Upper lobe of right lung (tissue), 1 donor: ENCODE results near the gene SPRR1A. TPM values are rescaled to one million over a fixed set of nuclear protein-coding genes. Genes with fewer than 3 reads are reported as not detected.

ENCODE experiments used
- ATAC-seq: fragments of 200-7000 bp; cut with Tn5 transposase; one replicate; pipeline ENCODE4 v1.9.1; 2020; ENCODE audit warnings: mild to moderate bottlenecking, moderate library complexity
- DNase-seq: peaks from one replicate; pipeline ENCODE4 v3.0.0-alpha.2; 2020
- H3K27ac ChIP-seq: fragments of 200-600 bp; one replicate; pipeline ENCODE4 v1.8.0; 2022
- H3K27me3 ChIP-seq: fragments of 200-600 bp; one replicate; pipeline ENCODE4 v1.8.0; 2022; ENCODE audit warnings: mild to moderate bottlenecking
- H3K36me3 ChIP-seq: fragments of 200-600 bp; one replicate; pipeline ENCODE4 v1.8.0; 2022
- H3K4me1 ChIP-seq: fragments of 200-600 bp; one replicate; pipeline ENCODE4 v1.8.0; 2022
- H3K4me3 ChIP-seq: fragments of 200-600 bp; one replicate; pipeline ENCODE4 v1.8.0; 2022; ENCODE audit warnings: mild to moderate bottlenecking
- H3K9me3 ChIP-seq: fragments of 200-600 bp; one replicate; pipeline ENCODE4 v1.8.0; 2022
- intact Hi-C: fragments of 100-400 bp; cut with DNase I; formaldehyde crosslinking; loops from one replicate; pipeline ENCODE4 v1.11.0; 2022
- total RNA-seq: library from RNA; stranded (reverse); fragmentation: NEBNext Ultra II Directional; extraction: Animal tissue kit (Norgen Biotek cat#: 25700); gene quantifications from one replicate; pipeline ENCODE4 v1.2.1, GENCODE V29; 2021
- TF ChIP-seq, protein P1 (sequence below): fragments of 200-600 bp; IDR thresholded peaks from one replicate; pipeline ENCODE4 v1.8.0; 2022; ENCODE audit warnings: antibody characterized with exemption
- donor health status: DM: no; HTN: yes; CAD: no; lungs with severe emphysema.

The SPRR1A gene
- total RNA-seq, 1 donor from 2014 or later: not detected

DNA sequence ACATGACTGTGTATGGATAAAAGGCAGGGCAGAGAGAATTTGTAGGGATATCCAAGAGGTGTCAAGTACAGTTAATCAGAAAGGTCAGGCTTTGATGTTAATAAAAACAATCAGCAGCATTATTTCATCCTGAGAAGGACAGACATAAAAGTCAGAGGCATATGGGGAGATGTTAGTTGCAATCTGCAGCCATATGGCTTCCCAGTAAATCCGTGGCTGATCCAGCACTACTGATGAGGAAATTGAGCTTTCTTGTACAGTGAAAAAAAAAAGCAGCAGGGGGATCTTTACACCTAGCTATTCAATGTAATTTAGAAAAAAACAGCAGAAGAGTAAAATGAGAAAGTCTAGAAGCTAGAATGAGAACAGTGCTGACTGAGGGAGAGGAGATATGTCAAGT is 44.9 kb downstream of the SPRR1A start:
- DNase-seq (no peak), ATAC-seq (no peak)
- H3K27ac ChIP-seq: no peak overlapping the region
- no peak overlapping the region for H3K4me3 ChIP-seq
- TF ChIP-seq, protein P1, sequence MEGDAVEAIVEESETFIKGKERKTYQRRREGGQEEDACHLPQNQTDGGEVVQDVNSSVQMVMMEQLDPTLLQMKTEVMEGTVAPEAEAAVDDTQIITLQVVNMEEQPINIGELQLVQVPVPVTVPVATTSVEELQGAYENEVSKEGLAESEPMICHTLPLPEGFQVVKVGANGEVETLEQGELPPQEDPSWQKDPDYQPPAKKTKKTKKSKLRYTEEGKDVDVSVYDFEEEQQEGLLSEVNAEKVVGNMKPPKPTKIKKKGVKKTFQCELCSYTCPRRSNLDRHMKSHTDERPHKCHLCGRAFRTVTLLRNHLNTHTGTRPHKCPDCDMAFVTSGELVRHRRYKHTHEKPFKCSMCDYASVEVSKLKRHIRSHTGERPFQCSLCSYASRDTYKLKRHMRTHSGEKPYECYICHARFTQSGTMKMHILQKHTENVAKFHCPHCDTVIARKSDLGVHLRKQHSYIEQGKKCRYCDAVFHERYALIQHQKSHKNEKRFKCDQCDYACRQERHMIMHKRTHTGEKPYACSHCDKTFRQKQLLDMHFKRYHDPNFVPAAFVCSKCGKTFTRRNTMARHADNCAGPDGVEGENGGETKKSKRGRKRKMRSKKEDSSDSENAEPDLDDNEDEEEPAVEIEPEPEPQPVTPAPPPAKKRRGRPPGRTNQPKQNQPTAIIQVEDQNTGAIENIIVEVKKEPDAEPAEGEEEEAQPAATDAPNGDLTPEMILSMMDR: no peak
- H3K4me1 ChIP-seq: no peaks in the 10 kb centered on the region
- intact Hi-C loops: no loop called here
- H3K9me3 ChIP-seq: no peaks in the 10 kb centered on the region
- no peaks in the 10 kb centered on the region for H3K36me3 ChIP-seq
- H3K27me3 ChIP-seq: no peaks in the 10 kb centered on the region

DNA sequence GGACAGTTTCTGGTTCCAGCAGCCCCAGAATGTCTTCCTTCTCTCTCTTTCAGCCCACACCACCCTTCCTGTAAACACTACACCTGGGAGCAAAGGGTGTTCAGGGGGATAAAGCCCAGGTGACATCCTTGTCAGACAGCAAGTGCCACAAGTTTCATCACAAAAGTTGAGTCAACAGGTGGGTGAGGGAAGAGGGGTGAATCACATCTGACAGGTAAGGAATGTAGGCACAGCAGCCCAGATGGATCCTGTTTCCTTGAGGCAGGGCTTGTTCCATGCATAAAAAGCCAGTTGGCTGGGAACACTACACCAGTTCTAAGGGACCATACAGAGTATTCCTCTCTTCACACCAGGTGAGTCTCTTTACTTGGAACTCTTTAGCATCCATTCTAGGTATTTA is 47.0 kb downstream of the SPRR1A start, which contains the start of gene SPRR1B:
Gene SPRR1B (plus strand): TSS at position 309 of the 400 bp plus-strand sequence. CDS start 1,143 bp downstream, outside the sequence.
- TF ChIP-seq, protein P1: no peak
- no peaks in the 10 kb centered on the region for H3K27me3 ChIP-seq
- DNase-seq (no peak), ATAC-seq (no peak)
- intact Hi-C loops: no loop called here
- H3K27ac ChIP-seq: no peak within 1 kb of the TSS
- H3K9me3 ChIP-seq: no peaks in the 10 kb centered on the region
- H3K4me3 ChIP-seq: no peak within 1 kb of the TSS
- H3K4me1 ChIP-seq: no peaks in the 10 kb centered on the region
- no peaks in the 10 kb centered on the region for H3K36me3 ChIP-seq

DNA sequence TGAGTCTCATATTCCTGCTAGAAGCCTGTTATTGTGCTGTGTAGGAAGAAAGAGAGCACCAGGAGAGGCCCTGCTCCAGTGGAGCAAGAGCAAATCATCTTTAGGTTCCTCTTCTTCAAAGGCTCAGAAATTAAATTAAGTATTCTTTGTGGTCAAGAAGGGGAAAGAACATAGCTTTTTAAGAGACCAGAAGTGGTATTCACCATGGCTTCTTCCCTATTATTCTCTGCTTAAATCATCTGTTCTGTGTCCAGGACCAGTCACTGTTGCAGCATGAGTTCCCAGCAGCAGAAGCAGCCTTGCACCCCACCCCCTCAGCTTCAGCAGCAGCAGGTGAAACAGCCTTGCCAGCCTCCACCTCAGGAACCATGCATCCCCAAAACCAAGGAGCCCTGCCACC is 48.2 kb downstream of the SPRR1A start:
- no peak overlapping the region for H3K4me3 ChIP-seq
- H3K9me3 ChIP-seq: no peaks in the 10 kb centered on the region
- DNase-seq: no peak
- no peaks in the 10 kb centered on the region for H3K36me3 ChIP-seq
- TF ChIP-seq, protein P1: no peak
- intact Hi-C loops: no loop called here
- no peaks in the 10 kb centered on the region for H3K27me3 ChIP-seq
- no peaks in the 10 kb centered on the region for H3K4me1 ChIP-seq
- H3K27ac ChIP-seq: no peak overlapping the region
- ATAC-seq: no peak

DNA sequence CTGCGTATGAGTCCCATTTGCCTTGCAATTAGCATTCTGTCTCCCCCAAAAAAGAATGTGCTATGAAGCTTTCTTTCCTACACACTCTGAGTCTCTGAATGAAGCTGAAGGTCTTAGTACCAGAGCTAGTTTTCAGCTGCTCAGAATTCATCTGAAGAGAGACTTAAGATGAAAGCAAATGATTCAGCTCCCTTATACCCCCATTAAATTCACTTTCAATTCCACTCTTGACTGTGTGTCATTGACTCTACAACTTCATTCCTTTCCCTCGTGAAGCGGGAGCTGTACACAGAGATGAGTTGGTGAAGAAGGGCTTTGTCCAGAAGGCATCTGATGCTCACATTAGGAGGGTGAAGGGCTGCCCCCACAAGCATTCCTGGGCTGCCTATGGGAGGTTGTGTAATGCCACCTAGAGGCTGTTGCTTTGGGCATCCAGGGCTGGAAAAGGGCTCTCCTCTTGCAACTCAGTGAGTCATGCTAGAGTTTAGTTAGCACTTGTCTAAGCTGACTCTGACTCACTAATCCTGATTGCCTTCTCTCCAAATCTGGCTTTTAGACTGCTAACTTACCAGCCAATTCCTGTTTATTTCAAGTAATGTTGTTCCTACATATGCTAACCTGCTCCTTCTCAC is 48.9 kb downstream of the SPRR1A start:
- H3K9me3 ChIP-seq: no peaks in the 10 kb centered on the region
- no peaks in the 10 kb centered on the region for H3K4me1 ChIP-seq
- TF ChIP-seq, protein P1: no peak
- H3K27me3 ChIP-seq: no peaks in the 10 kb centered on the region
- no peak overlapping the region for H3K4me3 ChIP-seq
- no peak overlapping the region for H3K27ac ChIP-seq
- DNase-seq: no peak
- intact Hi-C loops: no loop called here
- ATAC-seq: peak; percentile 70
- H3K36me3 ChIP-seq: no peaks in the 10 kb centered on the region

DNA sequence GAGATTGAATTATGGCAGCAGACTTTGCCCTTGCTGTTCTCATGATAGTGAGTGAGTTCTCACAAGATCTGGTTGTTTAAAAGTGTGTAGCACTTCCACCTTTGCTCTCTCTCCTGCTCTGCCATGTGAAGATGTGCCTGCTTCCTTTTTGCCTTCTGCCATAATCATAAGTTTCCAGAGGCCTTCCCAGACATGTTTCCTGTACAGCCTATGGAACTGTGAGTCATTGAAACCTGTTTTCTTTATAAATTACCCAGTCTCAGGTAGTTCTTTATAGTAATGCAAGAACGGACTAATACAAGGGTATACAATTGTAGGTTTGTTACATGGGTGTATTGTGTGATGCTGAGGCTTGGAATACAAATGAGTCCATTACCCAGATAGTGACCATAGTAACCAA is 51.3 kb downstream of the SPRR1A start:
- no peak overlapping the region for H3K27ac ChIP-seq
- no peak overlapping the region for H3K4me3 ChIP-seq
- no peaks in the 10 kb centered on the region for H3K27me3 ChIP-seq
- no peak for ATAC-seq
- no peak for DNase-seq
- no peaks in the 10 kb centered on the region for H3K36me3 ChIP-seq
- intact Hi-C loops: no loop called here
- H3K4me1 ChIP-seq: no peaks in the 10 kb centered on the region
- H3K9me3 ChIP-seq: no peaks in the 10 kb centered on the region
- TF ChIP-seq, protein P1: no peak

Other genes with a start within 250 kb of the SPRR1A start
- gene KPRP, start 226.1 kb upstream of the SPRR1A start, total RNA-seq: not detected
- gene LCE1F, start 208.9 kb upstream of the SPRR1A start, total RNA-seq: not detected
- gene LCE1E, start 197.8 kb upstream of the SPRR1A start, total RNA-seq: not detected
- gene LCE1D, start 187.4 kb upstream of the SPRR1A start, total RNA-seq: not detected
- gene LCE1C, start 177.4 kb upstream of the SPRR1A start, total RNA-seq: not detected
- gene LCE1B, start 172.1 kb upstream of the SPRR1A start, total RNA-seq: not detected
- not detected for gene LCE1A, start 156.6 kb upstream of the SPRR1A start, total RNA-seq
- gene LCE6A, start 141.2 kb upstream of the SPRR1A start, total RNA-seq: not detected
- not detected for gene LCE7A, start 124.1 kb upstream of the SPRR1A start, total RNA-seq
- not detected for gene SMCP, start 105.8 kb upstream of the SPRR1A start, total RNA-seq
- gene IVL, start 75.5 kb upstream of the SPRR1A start, total RNA-seq: not detected
- not detected for gene SPRR5, start 36.9 kb upstream of the SPRR1A start, total RNA-seq
- gene SPRR4, start 13.4 kb upstream of the SPRR1A start, total RNA-seq: not detected
- not detected for gene SPRR3, start 17.7 kb downstream of the SPRR1A start, total RNA-seq
- gene SPRR1B, start 47.1 kb downstream of the SPRR1A start, total RNA-seq: not detected
- gene SPRR2D, start 57.0 kb downstream of the SPRR1A start, total RNA-seq: not detected
- gene SPRR2A, start 73.4 kb downstream of the SPRR1A start, total RNA-seq: not detected
- gene SPRR2B, start 87.5 kb downstream of the SPRR1A start, total RNA-seq: not detected
- gene SPRR2E, start 110.4 kb downstream of the SPRR1A start, total RNA-seq: not detected
- not detected for gene SPRR2F, start 129.4 kb downstream of the SPRR1A start, total RNA-seq
- gene SPRR2G, start 166.8 kb downstream of the SPRR1A start, total RNA-seq: not detected
- not detected for gene LELP1, start 219.3 kb downstream of the SPRR1A start, total RNA-seq
- not detected for gene PRR9, start 233.5 kb downstream of the SPRR1A start, total RNA-seq